WTC11 (cell line): ENCODE measurements around the gene RBPJ. TPM values are rescaled to one million over a fixed set of nuclear protein-coding genes. Genes with fewer than 3 reads are reported as not detected.

Source experiments
- ATAC-seq: fragments of 200-7000 bp; cut with Tn5 transposase; 2 replicates; pipeline ENCODE4 v1.10.0; 2021; ENCODE audit warnings: mild to moderate bottlenecking, moderate library complexity
- CTCF ChIA-PET: fragments of 300-600 bp; sonication (Branson Sonifier 250); formaldehyde crosslinking; loops from one replicate; lab custom pipeline; 2021; ENCODE audit warnings: antibody characterized with exemption; lab: Charles Lee
- POLR2A ChIA-PET: fragments of 350-600 bp; sonication (Branson Sonifier 250); formaldehyde crosslinking; loops from one replicate; lab custom pipeline; 2021; ENCODE audit warnings: antibody characterized with exemption; lab: Charles Lee
- DNase-seq: peaks from one replicate; pipeline ENCODE4 v3.0.0; 2021; ENCODE audit warnings: low spot score
- H3K27ac Mint-ChIP-seq: 2 replicates; pipeline ENCODE4 v1.8.0; 2021; ENCODE audit warnings: mixed read lengths
- H3K27me3 Mint-ChIP-seq: 2 replicates; pipeline ENCODE4 v1.8.0; 2021; ENCODE audit warnings: low read depth, mild to moderate bottlenecking, moderate library complexity, mixed read lengths
- H3K36me3 Mint-ChIP-seq: 2 replicates; pipeline ENCODE4 v1.8.0; 2021; ENCODE audit warnings: mixed read lengths
- H3K4me1 Mint-ChIP-seq: 2 replicates; pipeline ENCODE4 v1.8.0; 2022; ENCODE audit warnings: mixed read lengths
- H3K4me3 Mint-ChIP-seq: 2 replicates; pipeline ENCODE4 v1.8.0; 2021; ENCODE audit warnings: mild to moderate bottlenecking, moderate library complexity, mixed read lengths
- H3K9me3 Mint-ChIP-seq: 2 replicates; pipeline ENCODE4 v1.8.0; 2021; ENCODE audit warnings: mixed read lengths
- CBFB ChIP-seq: sonication (generic); formaldehyde crosslinking; IDR thresholded peaks from 2 replicates; pipeline ENCODE4 v1.8.1; 2022; ENCODE audit warnings: mild to moderate bottlenecking, low read depth, missing genetic modification reagents
- FOXK1 ChIP-seq: sonication (generic); formaldehyde crosslinking; IDR thresholded peaks from 2 replicates; pipeline ENCODE4 v1.8.0; 2022; ENCODE audit warnings: mild to moderate bottlenecking, moderate library complexity, missing genetic modification reagents
- FOXP1 ChIP-seq: sonication (generic); formaldehyde crosslinking; IDR thresholded peaks from 2 replicates; pipeline ENCODE4 v1.8.0; 2022; ENCODE audit warnings: missing genetic modification reagents, mild to moderate bottlenecking, moderate library complexity, borderline replicate concordance
- JUN ChIP-seq: sonication (generic); formaldehyde crosslinking; IDR thresholded peaks from 2 replicates; pipeline ENCODE4 v1.8.0; 2023; ENCODE audit warnings: mild to moderate bottlenecking, missing genetic modification reagents
- KAT7 ChIP-seq: sonication (generic); formaldehyde crosslinking; IDR thresholded peaks from 2 replicates; pipeline ENCODE4 v1.8.1; 2023; ENCODE audit warnings: missing genetic modification reagents, mild to moderate bottlenecking, borderline replicate concordance
- MXD4 ChIP-seq: fragments of 250-450 bp; sonication (Bioruptor Pico); IDR thresholded peaks from 2 replicates; pipeline ENCODE4 v1.8.0; 2021; ENCODE audit warnings: mild to moderate bottlenecking, moderate library complexity, borderline replicate concordance
- NFATC4 ChIP-seq: fragments of 250-450 bp; sonication (Bioruptor Pico); IDR thresholded peaks from 2 replicates; pipeline ENCODE4 v1.9.0; 2021; ENCODE audit warnings: mild to moderate bottlenecking
- NFE2L1 ChIP-seq: sonication (generic); formaldehyde crosslinking; IDR thresholded peaks from 2 replicates; pipeline ENCODE4 v1.8.1; 2023; ENCODE audit warnings: missing genetic modification reagents
- NR3C1 ChIP-seq: sonication (generic); formaldehyde crosslinking; conservative IDR thresholded peaks from 2 replicates; pipeline ENCODE4 v1.8.1; 2023; ENCODE audit warnings: low read depth, mild to moderate bottlenecking, missing genetic modification reagents
- SMAD3 ChIP-seq: sonication (generic); formaldehyde crosslinking; IDR thresholded peaks from 2 replicates; pipeline ENCODE4 v1.8.0; 2022; ENCODE audit warnings: missing genetic modification reagents, mild to moderate bottlenecking, borderline replicate concordance
- ZNF671 ChIP-seq: fragments of 250-450 bp; sonication (Bioruptor Pico); IDR thresholded peaks from 2 replicates; pipeline ENCODE4 v1.8.0; 2021; ENCODE audit warnings: mild to moderate bottlenecking
- total RNA-seq: library from RNA; stranded (reverse); gene quantifications from 3 replicates; pipeline ENCODE4 v1.2.3, GENCODE V29; 2021
- TF ChIP-seq, protein P1 (sequence below): fragments of 200-600 bp; IDR thresholded peaks from 2 replicates; pipeline ENCODE4 v1.8.0; 2022; ENCODE audit warnings: antibody characterized with exemption
- TF ChIP-seq, protein P2 (sequence below): fragments of 250-450 bp; sonication (Bioruptor Pico); IDR thresholded peaks from 2 replicates; pipeline ENCODE4 v1.9.0; 2021; ENCODE audit warnings: mild to moderate bottlenecking, borderline replicate concordance
- TF ChIP-seq, protein P3 (sequence below): fragments of 250-450 bp; sonication (Bioruptor Pico); IDR thresholded peaks from 2 replicates; pipeline ENCODE4 v1.9.0; 2021; ENCODE audit warnings: mild to moderate bottlenecking
- TF ChIP-seq, protein P4 (sequence below): sonication (generic); formaldehyde crosslinking; IDR thresholded peaks from 2 replicates; pipeline ENCODE4 v1.8.1; 2022; ENCODE audit warnings: missing genetic modification reagents, borderline replicate concordance

RBPJ gene
- total RNA-seq, 1 experiment from 2014 or later: 163 TPM

DNA sequence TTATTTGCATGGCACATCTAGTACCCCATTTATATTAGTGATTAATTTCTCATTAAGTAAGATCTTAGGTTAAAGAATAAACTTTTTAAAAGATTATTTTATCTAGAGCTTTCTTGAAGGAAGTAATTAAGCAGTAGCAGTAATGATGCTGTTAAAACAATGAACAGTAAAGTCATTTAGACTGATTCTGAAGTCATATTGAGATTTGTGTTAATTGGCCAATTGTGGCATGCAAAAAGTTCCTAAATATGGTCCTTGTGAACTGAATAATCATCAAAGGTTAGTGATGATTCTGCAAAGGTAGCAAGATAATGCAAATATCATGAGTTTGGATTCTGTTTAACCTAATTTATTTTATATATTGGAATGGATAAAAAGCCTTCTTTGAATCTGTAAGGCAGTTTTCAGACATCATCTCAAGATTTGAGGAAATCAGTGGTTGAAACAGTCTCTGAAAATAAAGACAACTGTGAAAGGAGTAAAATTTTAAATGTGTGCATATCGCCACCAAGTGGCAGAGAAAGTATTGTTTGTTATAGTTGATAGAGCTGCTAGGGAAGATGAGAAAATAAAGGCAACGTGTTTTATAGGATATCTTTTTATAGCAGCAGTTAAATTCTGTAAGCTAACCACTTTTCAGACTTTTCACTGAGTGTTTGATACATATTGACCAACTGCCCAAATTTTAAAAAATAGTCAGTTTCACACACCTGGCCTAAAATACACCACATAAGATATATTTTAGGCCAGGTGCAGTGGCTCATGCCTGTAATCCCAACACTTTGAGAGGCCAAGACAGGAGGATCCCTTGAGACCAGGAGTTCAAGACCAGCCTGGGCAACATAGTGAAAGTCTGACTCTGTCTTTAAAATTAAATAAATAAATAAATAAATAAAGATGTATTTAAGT, 89.8 kb downstream of the RBPJ start:
- Mint-ChIP-seq H3K4me1 (peaks cover 51% of the 10 kb centered on the region), H3K27ac (no peak overlapping the region), H3K36me3 (peaks cover 38% of the 10 kb centered on the region), H3K27me3 (no peaks in the 10 kb centered on the region), H3K9me3 (peaks cover 10% of the 10 kb centered on the region), H3K4me3 (no peak overlapping the region)
- POLR2A ChIA-PET: interaction anchor here (0.7 kb wide), 1 partner anchor 48 kb away, joined by 4 read pairs; no protein-coding TSS in a partner anchor
- TF ChIP-seq ZNF671 (CRISPR knock-in tag): no peak
- TF ChIP-seq, protein P1, sequence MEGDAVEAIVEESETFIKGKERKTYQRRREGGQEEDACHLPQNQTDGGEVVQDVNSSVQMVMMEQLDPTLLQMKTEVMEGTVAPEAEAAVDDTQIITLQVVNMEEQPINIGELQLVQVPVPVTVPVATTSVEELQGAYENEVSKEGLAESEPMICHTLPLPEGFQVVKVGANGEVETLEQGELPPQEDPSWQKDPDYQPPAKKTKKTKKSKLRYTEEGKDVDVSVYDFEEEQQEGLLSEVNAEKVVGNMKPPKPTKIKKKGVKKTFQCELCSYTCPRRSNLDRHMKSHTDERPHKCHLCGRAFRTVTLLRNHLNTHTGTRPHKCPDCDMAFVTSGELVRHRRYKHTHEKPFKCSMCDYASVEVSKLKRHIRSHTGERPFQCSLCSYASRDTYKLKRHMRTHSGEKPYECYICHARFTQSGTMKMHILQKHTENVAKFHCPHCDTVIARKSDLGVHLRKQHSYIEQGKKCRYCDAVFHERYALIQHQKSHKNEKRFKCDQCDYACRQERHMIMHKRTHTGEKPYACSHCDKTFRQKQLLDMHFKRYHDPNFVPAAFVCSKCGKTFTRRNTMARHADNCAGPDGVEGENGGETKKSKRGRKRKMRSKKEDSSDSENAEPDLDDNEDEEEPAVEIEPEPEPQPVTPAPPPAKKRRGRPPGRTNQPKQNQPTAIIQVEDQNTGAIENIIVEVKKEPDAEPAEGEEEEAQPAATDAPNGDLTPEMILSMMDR: peak; percentile 57
- CTCF ChIA-PET: interaction anchor here (0.6 to 4.3 kb wide), 19 partner anchors 9 to 381 kb away, joined by 3 to 37 read pairs (median 4); no protein-coding TSS in a partner anchor
- ATAC-seq (no peak; the same call in 1 of the 2 replicates), DNase-seq (no peak)

DNA sequence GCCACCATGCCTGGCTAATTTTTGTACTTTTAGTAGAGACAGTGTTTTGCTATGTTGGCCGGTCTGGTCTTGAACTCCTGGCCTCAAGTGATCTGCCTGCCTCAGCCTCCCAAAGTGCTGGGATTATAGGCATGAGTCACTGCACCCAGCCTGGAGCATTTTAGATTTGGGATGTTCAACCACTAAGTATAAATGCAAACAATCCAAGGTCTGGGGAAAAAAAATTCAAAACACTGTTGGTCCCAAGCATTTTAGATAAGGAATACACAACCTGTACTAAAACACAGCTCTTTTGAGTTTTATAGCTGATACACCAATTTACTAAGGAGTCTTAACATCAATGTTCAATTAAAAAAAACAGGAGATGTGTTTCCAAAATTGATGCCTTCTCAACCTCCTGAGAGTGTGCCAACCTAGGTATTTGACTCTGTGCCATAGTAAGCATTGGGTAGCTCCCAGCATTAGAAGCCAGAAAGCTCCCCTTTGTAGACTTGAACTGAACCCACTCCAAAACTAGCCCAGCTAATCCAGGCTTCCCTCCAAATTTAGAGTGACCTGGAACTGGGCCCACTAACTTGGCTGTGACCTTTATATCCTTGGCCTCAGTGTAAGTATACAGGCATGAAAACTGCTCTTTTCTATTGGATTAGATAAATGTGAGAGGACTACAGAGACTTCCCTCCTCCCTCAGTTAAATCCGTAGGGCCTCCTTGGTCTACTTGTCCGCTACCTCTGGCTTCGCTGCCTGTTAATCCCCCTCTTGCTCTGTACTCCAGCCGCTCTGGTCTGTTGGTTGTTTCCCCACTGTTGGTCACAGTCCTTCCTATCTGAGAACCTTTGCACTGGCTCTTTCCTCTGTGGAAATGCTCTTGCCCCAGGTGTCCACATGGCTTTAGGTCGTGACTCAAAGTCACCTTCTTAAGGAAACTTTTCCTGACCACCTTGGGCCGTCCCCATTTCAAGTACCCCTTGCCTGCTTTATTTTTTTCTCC, 91.9 kb downstream of the RBPJ start:
- no peaks in the 10 kb centered on the region for H3K27me3 Mint-ChIP-seq
- no peak overlapping the region for H3K4me3 Mint-ChIP-seq
- DNase-seq (no peak), ATAC-seq (no peak)
- ChIA-PET POLR2A (no interaction called here), CTCF (interaction anchor here (1.4 kb wide), 1 partner anchor 81 kb away, joined by 3 read pairs; no protein-coding TSS in a partner anchor)
- peaks cover 39% of the 10 kb centered on the region for H3K4me1 Mint-ChIP-seq
- TF ChIP-seq FOXK1 (CRISPR knock-in tag): no peak
- TF ChIP-seq, protein P2, sequence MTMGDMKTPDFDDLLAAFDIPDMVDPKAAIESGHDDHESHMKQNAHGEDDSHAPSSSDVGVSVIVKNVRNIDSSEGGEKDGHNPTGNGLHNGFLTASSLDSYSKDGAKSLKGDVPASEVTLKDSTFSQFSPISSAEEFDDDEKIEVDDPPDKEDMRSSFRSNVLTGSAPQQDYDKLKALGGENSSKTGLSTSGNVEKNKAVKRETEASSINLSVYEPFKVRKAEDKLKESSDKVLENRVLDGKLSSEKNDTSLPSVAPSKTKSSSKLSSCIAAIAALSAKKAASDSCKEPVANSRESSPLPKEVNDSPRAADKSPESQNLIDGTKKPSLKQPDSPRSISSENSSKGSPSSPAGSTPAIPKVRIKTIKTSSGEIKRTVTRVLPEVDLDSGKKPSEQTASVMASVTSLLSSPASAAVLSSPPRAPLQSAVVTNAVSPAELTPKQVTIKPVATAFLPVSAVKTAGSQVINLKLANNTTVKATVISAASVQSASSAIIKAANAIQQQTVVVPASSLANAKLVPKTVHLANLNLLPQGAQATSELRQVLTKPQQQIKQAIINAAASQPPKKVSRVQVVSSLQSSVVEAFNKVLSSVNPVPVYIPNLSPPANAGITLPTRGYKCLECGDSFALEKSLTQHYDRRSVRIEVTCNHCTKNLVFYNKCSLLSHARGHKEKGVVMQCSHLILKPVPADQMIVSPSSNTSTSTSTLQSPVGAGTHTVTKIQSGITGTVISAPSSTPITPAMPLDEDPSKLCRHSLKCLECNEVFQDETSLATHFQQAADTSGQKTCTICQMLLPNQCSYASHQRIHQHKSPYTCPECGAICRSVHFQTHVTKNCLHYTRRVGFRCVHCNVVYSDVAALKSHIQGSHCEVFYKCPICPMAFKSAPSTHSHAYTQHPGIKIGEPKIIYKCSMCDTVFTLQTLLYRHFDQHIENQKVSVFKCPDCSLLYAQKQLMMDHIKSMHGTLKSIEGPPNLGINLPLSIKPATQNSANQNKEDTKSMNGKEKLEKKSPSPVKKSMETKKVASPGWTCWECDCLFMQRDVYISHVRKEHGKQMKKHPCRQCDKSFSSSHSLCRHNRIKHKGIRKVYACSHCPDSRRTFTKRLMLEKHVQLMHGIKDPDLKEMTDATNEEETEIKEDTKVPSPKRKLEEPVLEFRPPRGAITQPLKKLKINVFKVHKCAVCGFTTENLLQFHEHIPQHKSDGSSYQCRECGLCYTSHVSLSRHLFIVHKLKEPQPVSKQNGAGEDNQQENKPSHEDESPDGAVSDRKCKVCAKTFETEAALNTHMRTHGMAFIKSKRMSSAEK (CRISPR knock-in tag): no peak
- TF ChIP-seq KAT7 (CRISPR knock-in tag): no peak
- no peak for TF ChIP-seq NFE2L1 (CRISPR knock-in tag)
- TF ChIP-seq JUN: no peak
- no peak for TF ChIP-seq FOXP1 (CRISPR knock-in tag)
- TF ChIP-seq MXD4 (CRISPR knock-in tag): no peak
- TF ChIP-seq NFATC4 (CRISPR knock-in tag): no peak
- TF ChIP-seq NR3C1 (CRISPR knock-in tag): no peak
- no peak for TF ChIP-seq SMAD3 (CRISPR knock-in tag)
- TF ChIP-seq CBFB (CRISPR knock-in tag): no peak
- TF ChIP-seq, protein P3, sequence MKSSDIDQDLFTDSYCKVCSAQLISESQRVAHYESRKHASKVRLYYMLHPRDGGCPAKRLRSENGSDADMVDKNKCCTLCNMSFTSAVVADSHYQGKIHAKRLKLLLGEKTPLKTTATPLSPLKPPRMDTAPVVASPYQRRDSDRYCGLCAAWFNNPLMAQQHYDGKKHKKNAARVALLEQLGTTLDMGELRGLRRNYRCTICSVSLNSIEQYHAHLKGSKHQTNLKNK (CRISPR knock-in tag): no peak
- TF ChIP-seq, protein P4, sequence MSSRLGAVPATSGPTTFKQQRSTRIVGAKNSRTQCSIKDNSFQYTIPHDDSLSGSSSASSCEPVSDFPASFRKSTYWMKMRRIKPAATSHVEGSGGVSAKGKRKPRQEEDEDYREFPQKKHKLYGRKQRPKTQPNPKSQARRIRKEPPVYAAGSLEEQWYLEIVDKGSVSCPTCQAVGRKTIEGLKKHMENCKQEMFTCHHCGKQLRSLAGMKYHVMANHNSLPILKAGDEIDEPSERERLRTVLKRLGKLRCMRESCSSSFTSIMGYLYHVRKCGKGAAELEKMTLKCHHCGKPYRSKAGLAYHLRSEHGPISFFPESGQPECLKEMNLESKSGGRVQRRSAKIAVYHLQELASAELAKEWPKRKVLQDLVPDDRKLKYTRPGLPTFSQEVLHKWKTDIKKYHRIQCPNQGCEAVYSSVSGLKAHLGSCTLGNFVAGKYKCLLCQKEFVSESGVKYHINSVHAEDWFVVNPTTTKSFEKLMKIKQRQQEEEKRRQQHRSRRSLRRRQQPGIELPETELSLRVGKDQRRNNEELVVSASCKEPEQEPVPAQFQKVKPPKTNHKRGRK: no peak
- H3K27ac Mint-ChIP-seq: peak overlapping the region; percentile 98
- H3K9me3 Mint-ChIP-seq: no peaks in the 10 kb centered on the region
- H3K36me3 Mint-ChIP-seq: peaks cover 26% of the 10 kb centered on the region
